ENCODE results near the gene MATN1.

- TF ChIP-seq CTCF (IDR thresholded peaks at IDR 0.05) (no peak), POLR2A (IDR thresholded peaks at IDR 0.05) (no peak)
Measured at GRCh38 chr1:30710407-30710806, 13.0 kb downstream of the MATN1 start.
